ENCODE data around the gene ETV6. TPM values are rescaled to one million over a fixed set of nuclear protein-coding genes. Genes with fewer than 3 reads are reported as not detected.

ETV6 gene
- total RNA-seq, 1 experiment from 2014 or later, result 14.1 TPM

- Histone ChIP-seq H3K9me3 (ENCODE audit: control insufficient read depth in 1 of 2, insufficient read depth in 1 of 2, low read depth in 1 of 2, low read length in 2 of 2) (no peaks in the 10 kb centered on the region), H3K4me1 (ENCODE audit: control insufficient read depth in 1 of 2, insufficient read depth in 2 of 2, low read length in 2 of 2) (no peaks in the 10 kb centered on the region), H3K4me3 (replicated peaks in 1 of 2; ENCODE audit: low read depth in 1 of 2, low read length in 2 of 2) (no peak overlapping the region), H3K4me2 (ENCODE audit: low read length) (no peak overlapping the region), H3K27me3 (ENCODE audit: insufficient read depth, low read length) (peaks cover 17% of the 10 kb centered on the region; the same call in 1 of the 2 replicates), H3K9me2 (ENCODE audit: insufficient read depth) (no peaks in the 10 kb centered on the region), H3K36me3 (ENCODE audit: control insufficient read depth in 1 of 2, insufficient read depth in 2 of 2, low read length in 2 of 2) (no peaks in the 10 kb centered on the region), H4K20me1 (ENCODE audit: insufficient read depth) (no peaks in the 10 kb centered on the region), H2AFZ (ENCODE audit: low read depth, low read length, poor library complexity, severe bottlenecking) (no peak overlapping the region), H3K9ac (ENCODE audit: low read length) (no peak overlapping the region), H3K79me2 (ENCODE audit: insufficient read depth, low read length) (no peaks in the 10 kb centered on the region), H3K27ac (ENCODE audit: low read depth, low read length) (no peak overlapping the region)
- ChIA-PET CTCF (no interaction called here), POLR2A (no interaction called here), RAD21 (ENCODE audit: low non-redundant PET in 1 of 2, low total read pairs in 2 of 2, uncharacterized antibody in 2 of 2, unreplicated experiment in 2 of 2) (no interaction called here)
- no peak for TF ChIP-seq CBX3 (IDR thresholded peaks at IDR 0.05; ENCODE audit: low read depth)
- no peak for TF ChIP-seq SRF (IDR thresholded peaks at IDR 0.05; ENCODE audit: low read depth)
- TF ChIP-seq ELF1 (IDR thresholded peaks at IDR 0.05; ENCODE audit: borderline replicate concordance, low read depth), result no peak
- TF ChIP-seq TCF7L2 (IDR thresholded peaks at IDR 0.05; ENCODE audit: borderline replicate concordance, extremely low read depth, insufficient read depth, insufficient read length), result no peak
- no peak for TF ChIP-seq CTCF (IDR thresholded peaks at IDR 0.05 in 2 of 3, conservative IDR thresholded peaks at IDR 0.05 in 1 of 3; ENCODE audit: borderline replicate concordance in 1 of 3, insufficient read depth in 1 of 3, low read depth in 2 of 3, low read length in 2 of 3)
- no peak for TF ChIP-seq RAD21 (IDR thresholded peaks at IDR 0.05; ENCODE audit: low read depth)
- no peak for TF ChIP-seq EZH2 (IDR thresholded peaks at IDR 0.05)
- DNase-seq (ENCODE audit: low read depth, low spot score), result no peak
- BruUV-seq (replicated peaks), result no TSS peak
- intact Hi-C loops (cut with micrococcal nuclease), result no loop called here
- no peak for ATAC-seq
Observed at GRCh38 chr12:11916113-11916512, 266.6 kb downstream of the ETV6 start.

DNA sequence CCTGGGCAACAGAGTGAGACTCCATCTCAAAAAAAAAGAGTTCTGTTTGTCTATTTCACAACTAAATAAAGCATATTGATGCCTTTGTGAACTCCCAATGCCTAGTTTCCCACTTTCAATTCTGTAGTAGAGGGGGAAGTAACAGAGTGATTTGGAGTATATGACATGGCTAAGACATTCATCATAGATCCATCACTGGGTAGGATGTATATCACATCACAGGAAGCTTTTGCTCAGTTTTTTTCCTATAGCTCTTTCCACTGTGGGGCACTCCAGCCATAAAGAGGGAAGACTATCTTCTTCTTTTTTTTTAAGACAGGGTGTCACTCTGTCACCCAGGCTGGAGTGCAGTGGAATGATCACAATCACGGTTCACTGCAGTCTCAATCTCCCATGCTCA, 267.3 kb downstream of the ETV6 start:
- DNase-seq (ENCODE audit: low read depth, low spot score) (no peak), ATAC-seq (no peak)
- Histone ChIP-seq H3K9me3 (ENCODE audit: control insufficient read depth in 1 of 2, insufficient read depth in 1 of 2, low read depth in 1 of 2, low read length in 2 of 2) (no peaks in the 10 kb centered on the region), H3K27me3 (ENCODE audit: insufficient read depth, low read length) (peaks cover 21% of the 10 kb centered on the region; the same call in 1 of the 2 replicates), H4K20me1 (ENCODE audit: insufficient read depth) (no peaks in the 10 kb centered on the region), H3K36me3 (ENCODE audit: control insufficient read depth in 1 of 2, insufficient read depth in 2 of 2, low read length in 2 of 2) (no peaks in the 10 kb centered on the region), H3K79me2 (ENCODE audit: insufficient read depth, low read length) (no peaks in the 10 kb centered on the region), H3K4me2 (ENCODE audit: low read length) (no peak overlapping the region), H3K4me3 (replicated peaks in 1 of 2; ENCODE audit: low read depth in 1 of 2, low read length in 2 of 2) (no peak overlapping the region), H3K9ac (ENCODE audit: low read length) (no peak overlapping the region), H3K4me1 (ENCODE audit: control insufficient read depth in 1 of 2, insufficient read depth in 2 of 2, low read length in 2 of 2) (no peaks in the 10 kb centered on the region), H2AFZ (ENCODE audit: low read depth, low read length, poor library complexity, severe bottlenecking) (no peak overlapping the region), H3K9me2 (ENCODE audit: insufficient read depth) (no peaks in the 10 kb centered on the region), H3K27ac (ENCODE audit: low read depth, low read length) (no peak overlapping the region)
- RAD21 ChIA-PET (ENCODE audit: low non-redundant PET in 1 of 2, low total read pairs in 2 of 2, uncharacterized antibody in 2 of 2, unreplicated experiment in 2 of 2), result no interaction called here
- CTCF ChIA-PET, result no interaction called here
- no peak for TF ChIP-seq POLR2A (IDR thresholded peaks at IDR 0.05; ENCODE audit: borderline replicate concordance, extremely low read depth, insufficient read depth, insufficient read length)
- TF ChIP-seq, protein P1, sequence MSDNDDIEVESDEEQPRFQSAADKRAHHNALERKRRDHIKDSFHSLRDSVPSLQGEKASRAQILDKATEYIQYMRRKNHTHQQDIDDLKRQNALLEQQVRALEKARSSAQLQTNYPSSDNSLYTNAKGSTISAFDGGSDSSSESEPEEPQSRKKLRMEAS (IDR thresholded peaks at IDR 0.05), result no peak
- TF ChIP-seq EGR1 (IDR thresholded peaks at IDR 0.05; ENCODE audit: low read depth), result no peak
- TF ChIP-seq SP1 (IDR thresholded peaks at IDR 0.05; ENCODE audit: low read depth), result no peak
- no peak for TF ChIP-seq CEBPB (IDR thresholded peaks at IDR 0.05; ENCODE audit: low read depth)
- no peak for TF ChIP-seq ZBTB33 (IDR thresholded peaks at IDR 0.05; ENCODE audit: extremely low read depth, insufficient replicate concordance, low read length)
- TF ChIP-seq YY1 (IDR thresholded peaks at IDR 0.05; ENCODE audit: extremely low read depth, insufficient replicate concordance, low read depth, low read length), result no peak
- POLR2A ChIA-PET, result no interaction called here
- intact Hi-C loops (cut with micrococcal nuclease), result no loop called here
- BruUV-seq (replicated peaks), result no TSS peak
